Nephron progenitor cell (in vitro differentiated cells): ENCODE results near the gene KBTBD2.
A peak's percentile ranks its signal among the peaks of the same experiment; 100 is the strongest.
"Not testable (repeated sequence)": the region's sequence is repeated elsewhere in the genome, so short reads cannot be mapped to it uniquely, and the experiment has no call there.

Experiments used
- DNase-seq: peaks from one replicate; pipeline ENCODE4 v3.0.0; 2021
- H3K27ac Mint-ChIP-seq: 2 replicates; pipeline ENCODE4 v1.8.0; 2021; ENCODE audit warnings: mild to moderate bottlenecking, moderate library complexity, mixed read lengths
- H3K27me3 Mint-ChIP-seq: 2 replicates; pipeline ENCODE4 v1.8.0; 2021; ENCODE audit warnings: mild to moderate bottlenecking, low read depth, mixed read lengths; ENCODE audit not compliant: poor library complexity
- H3K36me3 Mint-ChIP-seq: 2 replicates; pipeline ENCODE4 v1.8.0; 2021; ENCODE audit warnings: low read depth, mixed read lengths
- H3K4me1 Mint-ChIP-seq: 2 replicates; pipeline ENCODE4 v1.8.0; 2021; ENCODE audit warnings: mixed read lengths
- H3K4me3 Mint-ChIP-seq: 2 replicates; pipeline ENCODE4 v1.8.0; 2021; ENCODE audit warnings: mild to moderate bottlenecking, moderate library complexity, mixed read lengths
- H3K9me3 Mint-ChIP-seq: 2 replicates; pipeline ENCODE4 v1.8.0; 2021; ENCODE audit warnings: mild to moderate bottlenecking, moderate library complexity, mixed read lengths
- TF ChIP-seq, protein P1 (sequence below): fragments of 200-600 bp; sonication (generic); IDR thresholded peaks from 2 replicates; pipeline ENCODE4 v1.5.0; 2021; ENCODE audit warnings: antibody characterized with exemption

Gene KBTBD2

GRCh38 chr7:32881074-32881982 is 10.2 kb downstream of the KBTBD2 start:
- peak overlapping the region; percentile 32 for H3K27ac Mint-ChIP-seq
- H3K27me3 Mint-ChIP-seq, result no peaks in the 10 kb centered on the region
- peaks cover 37% of the 10 kb centered on the region for H3K36me3 Mint-ChIP-seq
- TF ChIP-seq, protein P1, sequence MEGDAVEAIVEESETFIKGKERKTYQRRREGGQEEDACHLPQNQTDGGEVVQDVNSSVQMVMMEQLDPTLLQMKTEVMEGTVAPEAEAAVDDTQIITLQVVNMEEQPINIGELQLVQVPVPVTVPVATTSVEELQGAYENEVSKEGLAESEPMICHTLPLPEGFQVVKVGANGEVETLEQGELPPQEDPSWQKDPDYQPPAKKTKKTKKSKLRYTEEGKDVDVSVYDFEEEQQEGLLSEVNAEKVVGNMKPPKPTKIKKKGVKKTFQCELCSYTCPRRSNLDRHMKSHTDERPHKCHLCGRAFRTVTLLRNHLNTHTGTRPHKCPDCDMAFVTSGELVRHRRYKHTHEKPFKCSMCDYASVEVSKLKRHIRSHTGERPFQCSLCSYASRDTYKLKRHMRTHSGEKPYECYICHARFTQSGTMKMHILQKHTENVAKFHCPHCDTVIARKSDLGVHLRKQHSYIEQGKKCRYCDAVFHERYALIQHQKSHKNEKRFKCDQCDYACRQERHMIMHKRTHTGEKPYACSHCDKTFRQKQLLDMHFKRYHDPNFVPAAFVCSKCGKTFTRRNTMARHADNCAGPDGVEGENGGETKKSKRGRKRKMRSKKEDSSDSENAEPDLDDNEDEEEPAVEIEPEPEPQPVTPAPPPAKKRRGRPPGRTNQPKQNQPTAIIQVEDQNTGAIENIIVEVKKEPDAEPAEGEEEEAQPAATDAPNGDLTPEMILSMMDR, result no peak
- no peak for DNase-seq
- H3K4me1 Mint-ChIP-seq, result peaks cover 37% of the 10 kb centered on the region
- H3K4me3 Mint-ChIP-seq, result no peak overlapping the region
- H3K9me3 Mint-ChIP-seq, result no peaks in the 10 kb centered on the region

- no peaks in the 10 kb centered on the region for H3K9me3 Mint-ChIP-seq
- H3K27me3 Mint-ChIP-seq, result no peaks in the 10 kb centered on the region
- no peak for DNase-seq
- H3K27ac Mint-ChIP-seq, result peak overlapping the region; percentile 89
- H3K4me1 Mint-ChIP-seq, result peaks cover 30% of the 10 kb centered on the region
- H3K4me3 Mint-ChIP-seq, result no peak overlapping the region
- H3K36me3 Mint-ChIP-seq, result peaks cover 50% of the 10 kb centered on the region
- TF ChIP-seq, protein P1, result no peak
These were observed 12.1 kb downstream of the KBTBD2 start for GRCh38 chr7:32879460-32879859.

DNA sequence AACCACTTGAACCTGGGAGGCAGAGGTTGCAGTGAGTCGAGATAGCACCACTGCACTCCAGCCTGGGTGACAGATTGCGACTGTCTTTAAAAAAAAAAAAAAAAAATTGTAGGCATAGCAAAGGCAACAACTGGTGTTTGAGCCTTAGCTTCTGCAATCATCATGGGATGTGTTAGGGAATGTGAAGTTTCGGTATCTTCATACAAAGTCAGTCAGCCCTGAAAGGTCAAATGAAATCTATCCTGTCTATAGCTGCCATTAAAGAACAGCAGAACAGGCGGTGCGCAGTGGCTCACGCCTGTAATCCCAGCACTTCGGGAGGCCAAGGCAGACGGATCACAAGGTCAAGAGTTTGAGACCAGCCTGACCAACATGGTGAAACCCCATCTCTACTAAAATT is 13.5 kb downstream of the KBTBD2 start:
- not testable (repeated sequence) for H3K27me3 Mint-ChIP-seq, H3K4me3 Mint-ChIP-seq, H3K9me3 Mint-ChIP-seq, H3K27ac Mint-ChIP-seq, DNase-seq
- H3K4me1 Mint-ChIP-seq, result peaks cover 30% of the 10 kb centered on the region
- peaks cover 58% of the 10 kb centered on the region for H3K36me3 Mint-ChIP-seq

DNA sequence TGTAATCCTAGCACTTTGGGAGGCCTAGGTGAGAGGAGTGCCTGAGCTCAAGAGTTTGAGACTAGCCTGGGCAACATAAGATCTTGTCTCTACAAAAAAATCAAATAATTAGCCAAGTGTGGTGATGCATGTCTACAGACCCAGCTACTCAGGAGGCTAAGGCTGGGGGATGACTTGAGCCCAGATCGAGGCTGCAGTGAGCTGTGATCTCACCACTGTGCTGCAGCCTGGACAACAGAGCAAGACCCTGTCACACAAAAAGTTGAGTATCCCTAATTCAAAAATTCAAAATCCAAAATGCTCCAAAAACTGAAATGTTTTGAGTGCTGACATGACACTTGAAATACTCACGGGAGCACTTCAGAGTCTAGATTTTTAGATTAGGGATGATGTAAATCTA is 19.1 kb downstream of the KBTBD2 start:
- no peak overlapping the region for H3K4me3 Mint-ChIP-seq
- TF ChIP-seq, protein P1, result no peak
- DNase-seq, result no peak
- H3K27ac Mint-ChIP-seq, result no peak overlapping the region
- H3K9me3 Mint-ChIP-seq, result peaks cover 4% of the 10 kb centered on the region
- peaks cover 5% of the 10 kb centered on the region for H3K4me1 Mint-ChIP-seq
- H3K27me3 Mint-ChIP-seq, result no peaks in the 10 kb centered on the region
- H3K36me3 Mint-ChIP-seq, result peaks cover 84% of the 10 kb centered on the region

DNA sequence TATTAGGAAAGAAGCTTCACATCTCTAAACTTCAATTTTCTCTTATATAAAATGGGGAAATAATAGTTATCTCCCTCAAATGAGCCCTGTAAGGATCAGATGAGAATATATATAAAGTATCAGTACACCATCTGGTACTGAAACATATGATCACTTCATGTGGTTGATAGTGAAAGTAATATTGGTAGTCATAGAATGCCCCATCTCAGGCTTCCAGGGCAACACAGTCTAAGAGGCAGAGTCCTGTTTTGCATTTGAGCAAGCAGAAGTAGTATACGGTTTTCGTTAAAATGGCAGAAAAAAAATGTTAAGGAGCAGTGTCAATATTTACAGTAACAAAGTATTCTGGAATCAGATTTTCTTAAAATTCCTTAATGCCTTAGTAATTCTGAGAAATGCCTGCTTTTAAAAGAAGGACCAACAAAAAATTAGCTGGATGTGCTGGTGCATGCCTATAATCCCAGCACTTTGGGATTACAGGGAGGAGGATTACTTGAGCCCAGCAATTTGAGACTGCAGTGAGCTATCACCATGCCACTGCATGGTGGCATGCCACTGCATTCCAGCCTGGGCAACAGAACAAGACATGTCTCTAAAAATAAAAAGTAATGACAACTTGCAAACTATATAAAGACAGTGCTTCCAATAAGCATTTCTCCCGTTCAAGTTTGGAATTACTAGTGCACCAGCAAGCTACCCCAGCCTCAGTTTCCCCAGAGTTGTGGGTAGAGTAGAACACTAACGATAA is 19.8 kb downstream of the KBTBD2 start:
- H3K9me3 Mint-ChIP-seq, result peaks cover 7% of the 10 kb centered on the region
- H3K36me3 Mint-ChIP-seq, result peaks cover 85% of the 10 kb centered on the region
- peaks cover 5% of the 10 kb centered on the region for H3K4me1 Mint-ChIP-seq
- TF ChIP-seq, protein P1, result no peak
- no peak overlapping the region for H3K4me3 Mint-ChIP-seq
- DNase-seq, result no peak
- H3K27me3 Mint-ChIP-seq, result no peaks in the 10 kb centered on the region
- H3K27ac Mint-ChIP-seq, result no peak overlapping the region

DNA sequence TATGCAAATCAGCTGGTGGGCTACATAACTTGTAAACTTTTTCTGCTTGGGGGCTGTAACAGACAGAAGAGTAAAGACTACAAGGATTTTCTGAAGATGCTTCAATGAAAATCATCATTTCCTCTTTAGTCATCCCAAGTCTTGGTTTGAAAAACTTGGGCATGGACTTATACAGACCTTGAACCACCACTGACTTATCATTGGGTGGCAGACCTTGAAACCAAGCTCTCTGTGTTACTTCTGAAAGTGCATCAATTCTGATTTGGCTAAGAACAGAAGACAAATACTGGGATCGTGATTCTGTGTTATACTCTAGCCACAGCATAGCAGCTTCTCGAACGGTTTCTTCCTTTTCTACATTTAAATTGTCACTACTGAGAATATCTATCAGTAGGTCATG is 21.3 kb downstream of the KBTBD2 start:
- DNase-seq, result no peak
- TF ChIP-seq, protein P1, result no peak
- Mint-ChIP-seq H3K36me3 (peaks cover 90% of the 10 kb centered on the region), H3K4me1 (no peaks in the 10 kb centered on the region), H3K4me3 (no peak overlapping the region), H3K27me3 (no peaks in the 10 kb centered on the region), H3K27ac (no peak overlapping the region), H3K9me3 (peaks cover 21% of the 10 kb centered on the region)
